ENCODE data around the gene SPEM2. TPM values are rescaled to one million over a fixed set of nuclear protein-coding genes. Genes with fewer than 3 reads are reported as not detected.

The SPEM2 gene
- total RNA-seq, 4 donors from 2014 or later: 0.40 TPM; not detected in 3

- H3K4me1 ChIP-seq: peaks cover 35 to 58% of the 10 kb centered on the region in 2 donors
Observed at GRCh38 chr17:7440113-7440833, 14.9 kb downstream of the SPEM2 start.

GRCh38 chr17:7440834-7441195 is 15.4 kb downstream of the SPEM2 start:
- Histone ChIP-seq H3K36me3 (no peaks in the 10 kb centered on the region), H3K9me3 (no peaks in the 10 kb centered on the region), H3K27ac (peak overlapping the region in 2 of 3 donors; percentile 69 to 82), H3K4me3 (replicated peaks in 1 of 3) (peak overlapping the region in 1 of 3 donors; percentile 51), H3K27me3 (no peaks in the 10 kb centered on the region), H3K4me1 (peaks cover 34 to 62% of the 10 kb centered on the region in 2 donors)
- WGBS, 2 donors: 15 to 28% methylated on average over 2 to 11 of the region's 12 CpGs
- no peak for TF ChIP-seq POLR2A (IDR thresholded peaks at IDR 0.05)
- no peak for TF ChIP-seq CTCF (IDR thresholded peaks at IDR 0.05)
- peak; percentile 75 to 79 for DNase-seq
- intact Hi-C loops (cut with DNase I): loop anchor here (5.0 kb wide), 1 partner anchor 36 kb away; the partner anchor contains the start of gene ZBTB4

More at GRCh38 chr17:7440113-7440833, 14.9 kb downstream of the SPEM2 start:
- H3K9me3 ChIP-seq: no peaks in the 10 kb centered on the region
- H3K4me3 ChIP-seq (replicated peaks in 1 of 3): peak overlapping the region in 2 of 3 donors; percentile 42 to 51
- H3K27me3 ChIP-seq: no peaks in the 10 kb centered on the region
- H3K36me3 ChIP-seq: no peaks in the 10 kb centered on the region
- intact Hi-C loops (cut with DNase I): loop anchor here (5.0 kb wide), 1 partner anchor 37 kb away; the partner anchor contains the start of gene ZBTB4
- H3K27ac ChIP-seq: peak overlapping the region in 2 of 3 donors; percentile 69 to 82
- DNase-seq: peak; percentile 94 to 95
- 2% methylated on average over 28 to 37 of the region's 46 CpGs for WGBS, 2 donors
- peak in 1 of 6 experiments; percentile 9 for TF ChIP-seq CTCF (IDR thresholded peaks at IDR 0.05)
- peak in 1 of 2 donors; percentile 36 for TF ChIP-seq POLR2A (IDR thresholded peaks at IDR 0.05)

GRCh38 chr17:7441266-7441665 is 15.8 kb downstream of the SPEM2 start:
- intact Hi-C loops (cut with DNase I): loop anchor here (5.0 kb wide), 1 partner anchor 36 kb away; the partner anchor contains the start of gene ZBTB4
- peak overlapping the region in 2 of 3 donors; percentile 69 to 82 for H3K27ac ChIP-seq
- no peak overlapping the region for H3K4me3 ChIP-seq (replicated peaks in 1 of 3)
- no peaks in the 10 kb centered on the region for H3K27me3 ChIP-seq
- no peak for TF ChIP-seq POLR2A (IDR thresholded peaks at IDR 0.05)
- no peak for TF ChIP-seq CTCF (IDR thresholded peaks at IDR 0.05)
- no peak for DNase-seq
- H3K9me3 ChIP-seq: no peaks in the 10 kb centered on the region
- 80 to 81% methylated on average over 7 of the region's 7 CpGs for WGBS, 2 donors
- peaks cover 29 to 60% of the 10 kb centered on the region in 2 donors for H3K4me1 ChIP-seq
- no peaks in the 10 kb centered on the region for H3K36me3 ChIP-seq

GRCh38 chr17:7442142-7442541 is 16.7 kb downstream of the SPEM2 start:
- no peak overlapping the region for H3K27ac ChIP-seq
- intact Hi-C loops (cut with DNase I): loop anchor here (5.0 kb wide), 1 partner anchor 35 kb away; the partner anchor contains the start of gene ZBTB4
- no peak overlapping the region for H3K4me3 ChIP-seq (replicated peaks in 1 of 3)
- H3K9me3 ChIP-seq: no peaks in the 10 kb centered on the region
- DNase-seq: no peak
- peaks cover 22 to 52% of the 10 kb centered on the region in 2 donors for H3K4me1 ChIP-seq
- H3K36me3 ChIP-seq: no peaks in the 10 kb centered on the region
- TF ChIP-seq POLR2A (IDR thresholded peaks at IDR 0.05): no peak
- no peak for TF ChIP-seq CTCF (IDR thresholded peaks at IDR 0.05)
- 97 to 100% methylated on average over 2 of the region's 2 CpGs for WGBS, 2 donors
- H3K27me3 ChIP-seq: no peaks in the 10 kb centered on the region

All from thyroid gland (tissue), 4 donors.